GM23338 (cell line): Measurements from ENCODE around the gene NUMB.

ENCODE experiments used
- CREB1 ChIP-seq: fragments of 250-450 bp; sonication (Bioruptor Pico); IDR thresholded peaks from 2 replicates; pipeline ENCODE4 v1.5.0; 2020; ENCODE audit warnings: low read depth, mild to moderate bottlenecking, moderate library complexity
- CTCF ChIP-seq, 2 experiments: fragments of 200-600 bp in 1 of 2; sonication (generic) in 1 of 2; conservative IDR thresholded peaks; 2 replicates each; pipeline versions ENCODE4 v1.5.1 to v1.6.1; 2016 to 2017; ENCODE audit warnings: antibody characterized with exemption in 2 of 2, low read depth in 2 of 2, mild to moderate bottlenecking in 2 of 2, moderate library complexity in 1 of 2
- ETS1 ChIP-seq: IDR thresholded peaks from 2 replicates; pipeline ENCODE4 v1.6.1; 2016; ENCODE audit warnings: antibody characterized with exemption
- EZH2 ChIP-seq: fragments of 200-600 bp; sonication (generic); IDR thresholded peaks from one replicate; pipeline ENCODE4 v1.8.0; 2017; ENCODE audit warnings: antibody characterized with exemption, mild to moderate bottlenecking, low read depth; ENCODE audit not compliant: unreplicated experiment
- EZH2phosphoT487 ChIP-seq: fragments of 200-600 bp; sonication (generic); IDR thresholded peaks from one replicate; pipeline ENCODE4 v1.8.1; 2018; ENCODE audit warnings: antibody characterized with exemption; ENCODE audit not compliant: unreplicated experiment
- JUNB ChIP-seq: IDR thresholded peaks from one replicate; pipeline ENCODE4 v1.6.1; 2016; ENCODE audit warnings: antibody characterized with exemption; ENCODE audit not compliant: unreplicated experiment
- NANOG ChIP-seq: IDR thresholded peaks from 2 replicates; pipeline ENCODE4 v1.6.1; 2016; ENCODE audit warnings: antibody characterized with exemption, borderline replicate concordance
- POLR2AphosphoS5 ChIP-seq: IDR thresholded peaks from 2 replicates; pipeline ENCODE4 v1.6.1; 2016; ENCODE audit warnings: antibody characterized with exemption, low read depth
- REST ChIP-seq: IDR thresholded peaks from one replicate; pipeline ENCODE4 v1.6.1; 2018; ENCODE audit warnings: antibody characterized with exemption; ENCODE audit not compliant: unreplicated experiment
- STAT1 ChIP-seq: IDR thresholded peaks from one replicate; pipeline ENCODE4 v1.6.1; 2016; ENCODE audit warnings: antibody characterized with exemption; ENCODE audit not compliant: unreplicated experiment
- ZNF331 ChIP-seq: fragments of 250-450 bp; sonication (Bioruptor Pico); IDR thresholded peaks from 2 replicates; pipeline ENCODE4 v1.5.0; 2020; ENCODE audit warnings: low read depth, mild to moderate bottlenecking, moderate library complexity
- ZNF462 ChIP-seq: fragments of 250-450 bp; sonication (Bioruptor Pico); IDR thresholded peaks from 2 replicates; pipeline ENCODE4 v1.5.0; 2020; ENCODE audit warnings: mild to moderate bottlenecking, moderate library complexity

- TF ChIP-seq JUNB (no peak), CTCF (conservative IDR thresholded peaks at IDR 0.05; ENCODE audit: low read depth in 2 of 2) (no peak), POLR2AphosphoS5 (no peak), EZH2 (no peak), NANOG (no peak), EZH2phosphoT487 (no peak), STAT1 (no peak), REST (no peak), ZNF331 (CRISPR knock-in tag) (no peak), ETS1 (no peak), CREB1 (no peak), ZNF462 (CRISPR knock-in tag) (no peak)
Measured at GRCh38 chr14:73249564-73250316, 208.6 kb downstream of the NUMB start.
